SU-DHL-6 (cell line): ENCODE results near the gene FRY.

Experiments
- H2AFZ ChIP-seq: fragments of 200-600 bp; sonication (generic); 2 replicates; pipeline ENCODE4 v1.6.1; 2014; ENCODE audit warnings: low read depth, mild to moderate bottlenecking, moderate library complexity, mixed read lengths, antibody characterized with exemption, low read length; ENCODE audit not compliant: severe bottlenecking
- H3F3A ChIP-seq: fragments of 200-600 bp; shearing (Covaris generic); 2 replicates; pipeline ENCODE4 v1.6.0; 2016; ENCODE audit warnings: antibody characterized with exemption, mild to moderate bottlenecking; ENCODE audit not compliant: insufficient read depth
- H3K27ac ChIP-seq: fragments of 200-600 bp; sonication (generic); 2 replicates; pipeline ENCODE4 v1.5.1; 2016; ENCODE audit warnings: low read depth, mild to moderate bottlenecking, low read length, moderate library complexity, mixed read lengths
- H3K27me3 ChIP-seq: fragments of 200-600 bp; sonication (generic), shearing (Covaris generic); 2 replicates; pipeline ENCODE4 v1.6.0; 2014; ENCODE audit warnings: mild to moderate bottlenecking, low read length
- H3K36me3 ChIP-seq: fragments of 200-600 bp; sonication (generic); 2 replicates; pipeline ENCODE4 v1.6.1; 2014; ENCODE audit warnings: mild to moderate bottlenecking, low read length, mixed read lengths
- H3K4me2 ChIP-seq: fragments of 300-600, 200-600 bp; shearing (Covaris generic), sonication (generic); 2 replicates; pipeline ENCODE4 v1.6.0; 2014; ENCODE audit warnings: low read length, low read depth, mild to moderate bottlenecking; ENCODE audit not compliant: poor library complexity, severe bottlenecking
- H3K4me3 ChIP-seq: fragments of 200-600 bp; sonication (generic); 2 replicates; pipeline ENCODE4 v1.5.1; 2014; ENCODE audit warnings: antibody characterized with exemption, low read length, mild to moderate bottlenecking, mixed read lengths; ENCODE audit not compliant: insufficient read depth, poor library complexity, severe bottlenecking
- H3K79me2 ChIP-seq: fragments of 200-600 bp; sonication (generic); 2 replicates; pipeline ENCODE4 v1.6.1; 2014; ENCODE audit warnings: mild to moderate bottlenecking, low read length, moderate library complexity; ENCODE audit not compliant: insufficient read depth
- H3K9ac ChIP-seq: fragments of 200-600 bp; sonication (generic); 2 replicates; pipeline ENCODE4 v1.7.0; 2014; ENCODE audit warnings: mild to moderate bottlenecking, low read length
- H3K9me2 ChIP-seq: fragments of 200-600 bp; sonication (generic); replicated peaks from 2 replicates; pipeline ENCODE4 v1.6.1; 2014; ENCODE audit warnings: low read length; ENCODE audit not compliant: insufficient read depth
- H3K9me3 ChIP-seq: fragments of 200-600 bp; sonication (generic); 2 replicates; pipeline ENCODE4 v1.6.1; 2014; ENCODE audit warnings: low read length, mixed read lengths; ENCODE audit not compliant: insufficient read depth
- H4K20me1 ChIP-seq: fragments of 200-600 bp; sonication (generic); 2 replicates; pipeline ENCODE4 v1.6.1; 2014; ENCODE audit warnings: low read depth, mild to moderate bottlenecking, antibody characterized with exemption, low read length, moderate library complexity, mixed read lengths
- CTCF ChIP-seq: fragments of 200-600 bp; sonication (generic); IDR thresholded peaks from one replicate; pipeline ENCODE4 v1.5.1; 2017; ENCODE audit warnings: antibody characterized with exemption, mild to moderate bottlenecking, low read length, moderate library complexity; ENCODE audit not compliant: insufficient read depth, poor library complexity, severe bottlenecking
- EZH2phosphoT487 ChIP-seq: fragments of 200-600 bp; sonication (generic), shearing (Covaris generic); conservative IDR thresholded peaks from 2 replicates; pipeline ENCODE4 v1.6.1; 2018; ENCODE audit warnings: mild to moderate bottlenecking, antibody characterized with exemption, low read length, moderate library complexity, mixed read lengths

The FRY gene

GRCh38 chr13:32187651-32188050, 156.1 kb downstream of the FRY start:
- Histone ChIP-seq H3K79me2 (no peaks in the 10 kb centered on the region), H3K27me3 (no peaks in the 10 kb centered on the region), H3K4me2 (no peak overlapping the region), H3K27ac (no peak overlapping the region), H3K9ac (no peak overlapping the region), H3K9me3 (no peaks in the 10 kb centered on the region), H3K9me2 (no peaks in the 10 kb centered on the region), H3F3A (no peaks in the 10 kb centered on the region), H3K36me3 (no peaks in the 10 kb centered on the region), H3K4me3 (no peak overlapping the region), H4K20me1 (no peaks in the 10 kb centered on the region), H2AFZ (no peak overlapping the region)
- no peak for TF ChIP-seq EZH2phosphoT487
- no peak for TF ChIP-seq CTCF

GRCh38 chr13:32191452-32191998, 160.0 kb downstream of the FRY start:
- Histone ChIP-seq H3K9me2 (no peaks in the 10 kb centered on the region), H3K9me3 (no peaks in the 10 kb centered on the region), H4K20me1 (no peaks in the 10 kb centered on the region), H3K4me2 (no peak overlapping the region), H3K27me3 (no peaks in the 10 kb centered on the region), H3K9ac (no peak overlapping the region), H3K4me3 (no peak overlapping the region), H2AFZ (no peak overlapping the region), H3K79me2 (no peaks in the 10 kb centered on the region), H3K27ac (no peak overlapping the region), H3K36me3 (no peaks in the 10 kb centered on the region), H3F3A (no peaks in the 10 kb centered on the region)
- TF ChIP-seq CTCF, result no peak
- TF ChIP-seq EZH2phosphoT487, result no peak

- TF ChIP-seq EZH2phosphoT487, result no peak
- TF ChIP-seq CTCF, result no peak
- Histone ChIP-seq H3K79me2 (no peaks in the 10 kb centered on the region), H2AFZ (no peak overlapping the region), H3K36me3 (no peaks in the 10 kb centered on the region), H3K9me2 (no peaks in the 10 kb centered on the region), H3K4me2 (no peak overlapping the region), H3K27me3 (no peaks in the 10 kb centered on the region), H3K4me3 (no peak overlapping the region), H3K9me3 (no peaks in the 10 kb centered on the region), H4K20me1 (no peaks in the 10 kb centered on the region), H3K27ac (no peak overlapping the region), H3F3A (no peaks in the 10 kb centered on the region), H3K9ac (no peak overlapping the region)
Observed at GRCh38 chr13:32195713-32196112, 164.1 kb downstream of the FRY start.
